C4-2B (cell line): ENCODE data around the gene TRMT44.

Source experiments
- CTCF ChIP-seq: fragments of 450-650 bp; conservative IDR thresholded peaks from 2 replicates; pipeline ENCODE4 v1.5.1; 2017; ENCODE audit warnings: mild to moderate bottlenecking
- ZFX ChIP-seq: fragments of 450-650 bp; IDR thresholded peaks from 2 replicates; pipeline ENCODE4 v1.6.1; 2017

DNA sequence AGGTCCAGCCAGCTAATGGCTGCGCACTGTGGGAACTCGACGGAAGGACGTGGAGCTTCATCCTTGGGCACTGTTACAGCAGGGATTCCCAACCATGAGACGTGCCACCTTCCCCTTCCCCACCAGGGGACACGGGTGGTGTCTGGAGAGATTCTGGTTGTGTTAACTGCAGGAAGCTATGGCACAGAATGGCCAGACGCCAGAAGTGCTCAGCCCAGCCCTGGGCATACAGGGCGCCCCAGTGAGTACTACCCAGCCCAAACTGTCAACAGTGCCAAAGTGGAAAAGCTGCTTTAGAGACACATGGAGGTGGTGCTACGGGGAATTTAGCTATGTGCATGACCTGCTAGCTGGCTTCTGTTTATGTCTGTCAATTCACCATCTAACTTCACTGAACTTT lies 32.8 kb upstream of the TRMT44 start:
- no peak for TF ChIP-seq CTCF
- TF ChIP-seq ZFX, result no peak
